Measurements from ENCODE around the gene SLC1A4.

DNA sequence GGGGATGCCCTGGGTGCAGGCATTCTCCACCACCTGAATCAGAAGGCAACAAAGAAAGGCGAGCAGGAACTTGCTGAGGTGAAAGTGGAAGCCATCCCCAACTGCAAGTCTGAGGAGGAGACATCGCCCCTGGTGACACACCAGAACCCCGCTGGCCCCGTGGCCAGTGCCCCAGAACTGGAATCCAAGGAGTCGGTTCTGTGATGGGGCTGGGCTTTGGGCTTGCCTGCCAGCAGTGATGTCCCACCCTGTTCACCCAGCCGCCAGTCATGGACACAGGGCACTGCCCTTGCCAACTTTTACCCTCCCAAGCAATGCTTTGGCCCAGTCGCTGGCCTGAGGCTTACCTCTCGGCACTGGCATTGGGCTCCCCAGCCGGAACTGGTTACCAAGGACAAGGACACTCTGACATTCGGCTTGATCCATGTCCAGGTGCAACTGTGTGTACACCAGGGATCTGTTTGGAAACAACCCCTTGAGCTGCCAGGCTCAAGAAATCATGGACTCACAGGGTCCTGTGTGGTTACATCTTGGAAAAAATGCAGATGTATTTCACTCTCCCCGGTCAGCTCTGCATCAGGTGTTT is 31.8 kb downstream of the SLC1A4 start:
- TF ChIP-seq CTCF (IDR thresholded peaks at IDR 0.05), result no peak
- TF ChIP-seq SIN3A (IDR thresholded peaks at IDR 0.05; ENCODE audit: borderline replicate concordance, insufficient read depth, low read depth, low read length), result no peak
- TF ChIP-seq POLR2AphosphoS5 (IDR thresholded peaks at IDR 0.05; ENCODE audit: low read depth, low read length), result no peak
- TF ChIP-seq, protein P1, sequence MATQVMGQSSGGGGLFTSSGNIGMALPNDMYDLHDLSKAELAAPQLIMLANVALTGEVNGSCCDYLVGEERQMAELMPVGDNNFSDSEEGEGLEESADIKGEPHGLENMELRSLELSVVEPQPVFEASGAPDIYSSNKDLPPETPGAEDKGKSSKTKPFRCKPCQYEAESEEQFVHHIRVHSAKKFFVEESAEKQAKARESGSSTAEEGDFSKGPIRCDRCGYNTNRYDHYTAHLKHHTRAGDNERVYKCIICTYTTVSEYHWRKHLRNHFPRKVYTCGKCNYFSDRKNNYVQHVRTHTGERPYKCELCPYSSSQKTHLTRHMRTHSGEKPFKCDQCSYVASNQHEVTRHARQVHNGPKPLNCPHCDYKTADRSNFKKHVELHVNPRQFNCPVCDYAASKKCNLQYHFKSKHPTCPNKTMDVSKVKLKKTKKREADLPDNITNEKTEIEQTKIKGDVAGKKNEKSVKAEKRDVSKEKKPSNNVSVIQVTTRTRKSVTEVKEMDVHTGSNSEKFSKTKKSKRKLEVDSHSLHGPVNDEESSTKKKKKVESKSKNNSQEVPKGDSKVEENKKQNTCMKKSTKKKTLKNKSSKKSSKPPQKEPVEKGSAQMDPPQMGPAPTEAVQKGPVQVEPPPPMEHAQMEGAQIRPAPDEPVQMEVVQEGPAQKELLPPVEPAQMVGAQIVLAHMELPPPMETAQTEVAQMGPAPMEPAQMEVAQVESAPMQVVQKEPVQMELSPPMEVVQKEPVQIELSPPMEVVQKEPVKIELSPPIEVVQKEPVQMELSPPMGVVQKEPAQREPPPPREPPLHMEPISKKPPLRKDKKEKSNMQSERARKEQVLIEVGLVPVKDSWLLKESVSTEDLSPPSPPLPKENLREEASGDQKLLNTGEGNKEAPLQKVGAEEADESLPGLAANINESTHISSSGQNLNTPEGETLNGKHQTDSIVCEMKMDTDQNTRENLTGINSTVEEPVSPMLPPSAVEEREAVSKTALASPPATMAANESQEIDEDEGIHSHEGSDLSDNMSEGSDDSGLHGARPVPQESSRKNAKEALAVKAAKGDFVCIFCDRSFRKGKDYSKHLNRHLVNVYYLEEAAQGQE (IDR thresholded peaks at IDR 0.05; ENCODE audit: insufficient read depth in 1 of 2, low read depth in 2 of 2, low read length in 1 of 2), result no peak

Data from Panc1 (cell line).